ENCODE data around the gene PRSS1. TPM values are rescaled to one million over a fixed set of nuclear protein-coding genes. Genes with fewer than 3 reads are reported as not detected.

Gene PRSS1
- total and polyA plus RNA-seq, 2 donors (not counting 3 experiments of a cell fraction or from before 2014, with no cell fraction given): not detected

DNA sequence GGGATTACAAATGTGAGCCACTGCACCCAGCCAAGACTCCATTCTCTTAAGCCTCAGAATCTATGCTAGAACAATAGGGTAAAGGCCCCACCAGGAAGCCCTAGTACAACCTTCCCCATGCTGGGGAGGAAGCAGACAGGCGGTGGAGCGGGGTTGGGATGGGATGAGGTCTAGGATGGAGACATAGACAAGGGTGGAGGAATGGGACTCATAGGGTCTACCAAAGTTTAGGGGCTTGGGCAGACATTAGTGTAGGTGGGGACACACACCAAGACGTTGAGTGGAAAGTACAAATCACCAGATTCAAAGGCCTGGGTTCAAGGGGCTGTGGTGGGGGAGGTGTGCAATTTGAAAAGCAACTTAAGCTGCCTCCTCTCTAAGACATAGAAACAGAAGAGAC lies 40.8 kb downstream of the PRSS1 start:
- Histone ChIP-seq H2AFZ (ENCODE audit: low read depth, low read length) (no peak overlapping the region), H4K20me1 (replicated peaks; ENCODE audit: control insufficient read depth, extremely low read depth, insufficient read depth, low read length) (no peaks in the 10 kb centered on the region), H3K9me1 (replicated peaks; ENCODE audit: control insufficient read depth, extremely low read depth, insufficient read depth, low read length) (no peaks in the 10 kb centered on the region), H3K27me3 (ENCODE audit: control insufficient read depth in 2 of 2, insufficient read depth in 2 of 2, low read length in 2 of 2) (no peaks in the 10 kb centered on the region), H3K9ac (replicated peaks; ENCODE audit: extremely low read depth, insufficient read depth, low read length) (no peak overlapping the region), H3K4me1 (ENCODE audit: control insufficient read depth, extremely low read depth, insufficient read depth, low read length) (peaks cover 2% of the 10 kb centered on the region), H3K27ac (ENCODE audit: insufficient read depth, low read depth, low read length) (no peak overlapping the region), H3K4me2 (ENCODE audit: insufficient read depth, low read length) (no peak overlapping the region), H3K79me2 (ENCODE audit: control insufficient read depth, insufficient read depth, low read length) (no peaks in the 10 kb centered on the region), H3K36me3 (ENCODE audit: control insufficient read depth in 2 of 2, extremely low read depth in 1 of 2, insufficient read depth in 2 of 2, low read length in 2 of 2) (no peaks in the 10 kb centered on the region), H3K4me3 (replicated peaks in 1 of 3; ENCODE audit: insufficient read depth in 1 of 3, low read depth in 1 of 3, low read length in 3 of 3) (no peak overlapping the region), H3K9me3 (replicated peaks; ENCODE audit: control insufficient read depth, insufficient read depth, low read length) (no peaks in the 10 kb centered on the region)
- intact Hi-C loops (cut with micrococcal nuclease): no loop called here
- ChIA-PET POLR2A (no interaction called here), CTCF (interaction anchor here (1.0 to 20.4 kb wide), 6 partner anchors 20 to 262 kb away, joined by 3 to 425 read pairs (median 4); no protein-coding TSS in a partner anchor)
- no peak for DNase-seq (ENCODE audit: low read depth, low spot score)
- TF ChIP-seq EZH2 (IDR thresholded peaks at IDR 0.05; ENCODE audit: borderline replicate concordance, low read depth, low read length, severe bottlenecking) (no peak), FOS (IDR thresholded peaks at IDR 0.05; ENCODE audit: borderline replicate concordance, insufficient read depth, low read length) (no peak), JUN (IDR thresholded peaks at IDR 0.05; ENCODE audit: borderline replicate concordance, insufficient read depth, insufficient read length, low read depth) (no peak), GATA2 (IDR thresholded peaks at IDR 0.05; ENCODE audit: insufficient read depth, insufficient read length, low read depth, low read length) (no peak), POLR2A (IDR thresholded peaks at IDR 0.05; ENCODE audit: low read depth, low read length) (no peak)
- TF ChIP-seq, protein P1, sequence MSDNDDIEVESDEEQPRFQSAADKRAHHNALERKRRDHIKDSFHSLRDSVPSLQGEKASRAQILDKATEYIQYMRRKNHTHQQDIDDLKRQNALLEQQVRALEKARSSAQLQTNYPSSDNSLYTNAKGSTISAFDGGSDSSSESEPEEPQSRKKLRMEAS (IDR thresholded peaks at IDR 0.05; ENCODE audit: insufficient read depth, insufficient read length): no peak
- TF ChIP-seq, protein P2, sequence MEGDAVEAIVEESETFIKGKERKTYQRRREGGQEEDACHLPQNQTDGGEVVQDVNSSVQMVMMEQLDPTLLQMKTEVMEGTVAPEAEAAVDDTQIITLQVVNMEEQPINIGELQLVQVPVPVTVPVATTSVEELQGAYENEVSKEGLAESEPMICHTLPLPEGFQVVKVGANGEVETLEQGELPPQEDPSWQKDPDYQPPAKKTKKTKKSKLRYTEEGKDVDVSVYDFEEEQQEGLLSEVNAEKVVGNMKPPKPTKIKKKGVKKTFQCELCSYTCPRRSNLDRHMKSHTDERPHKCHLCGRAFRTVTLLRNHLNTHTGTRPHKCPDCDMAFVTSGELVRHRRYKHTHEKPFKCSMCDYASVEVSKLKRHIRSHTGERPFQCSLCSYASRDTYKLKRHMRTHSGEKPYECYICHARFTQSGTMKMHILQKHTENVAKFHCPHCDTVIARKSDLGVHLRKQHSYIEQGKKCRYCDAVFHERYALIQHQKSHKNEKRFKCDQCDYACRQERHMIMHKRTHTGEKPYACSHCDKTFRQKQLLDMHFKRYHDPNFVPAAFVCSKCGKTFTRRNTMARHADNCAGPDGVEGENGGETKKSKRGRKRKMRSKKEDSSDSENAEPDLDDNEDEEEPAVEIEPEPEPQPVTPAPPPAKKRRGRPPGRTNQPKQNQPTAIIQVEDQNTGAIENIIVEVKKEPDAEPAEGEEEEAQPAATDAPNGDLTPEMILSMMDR (IDR thresholded peaks at IDR 0.05; ENCODE audit: extremely low read depth in 1 of 2, insufficient read depth in 1 of 2, low read depth in 1 of 2, low read length in 2 of 2): no peak
- no peak for FAIRE-seq
- dilution Hi-C loops (cut with MboI; ENCODE audit: extremely low pct_ligation_motif_present, low sequenced_read_pairs): no loop called here
- no TSS peak for BruUV-seq (replicated peaks)

Data from endothelial cell of umbilical vein (primary cell).